Measurements from ENCODE around the gene ALG3. TPM values are rescaled to one million over a fixed set of nuclear protein-coding genes. Genes with fewer than 3 reads are reported as not detected.

The ALG3 gene
- total RNA-seq, 1 experiment from 2014 or later = 57.3 TPM

- TF ChIP-seq CDX4 (CRISPR knock-in tag; IDR thresholded peaks at IDR 0.05; ENCODE audit: borderline replicate concordance) (no peak), GABPB1 (CRISPR knock-in tag; IDR thresholded peaks at IDR 0.05) (peak; percentile 73), RORB (CRISPR knock-in tag; IDR thresholded peaks at IDR 0.05) (no peak), RELA (CRISPR knock-in tag; IDR thresholded peaks at IDR 0.05; ENCODE audit: borderline replicate concordance) (peak; percentile 61; the same call in 1 of the 2 replicates), SP1 (CRISPR knock-in tag; conservative IDR thresholded peaks at IDR 0.05) (no peak), MXD4 (CRISPR knock-in tag; IDR thresholded peaks at IDR 0.05; ENCODE audit: borderline replicate concordance) (no peak), TEAD4 (CRISPR knock-in tag; IDR thresholded peaks at IDR 0.05) (no peak), ZNF219 (CRISPR knock-in tag; IDR thresholded peaks at IDR 0.05; ENCODE audit: borderline replicate concordance) (no peak), FOXJ3 (CRISPR knock-in tag; IDR thresholded peaks at IDR 0.05; ENCODE audit: borderline replicate concordance) (no peak), JAZF1 (CRISPR knock-in tag; IDR thresholded peaks at IDR 0.05) (no peak), ATF2 (CRISPR knock-in tag; IDR thresholded peaks at IDR 0.05; ENCODE audit: borderline replicate concordance, low read depth) (no peak), NFE2L1 (CRISPR knock-in tag; IDR thresholded peaks at IDR 0.05) (no peak), PRDM15 (CRISPR knock-in tag; IDR thresholded peaks at IDR 0.05) (no peak), AFF4 (CRISPR knock-in tag; IDR thresholded peaks at IDR 0.05; ENCODE audit: borderline replicate concordance) (no peak), JUN (CRISPR knock-in tag; IDR thresholded peaks at IDR 0.05) (no peak), GRHL2 (CRISPR knock-in tag; IDR thresholded peaks at IDR 0.05; ENCODE audit: insufficient replicate concordance, severe bottlenecking) (no peak), ZNF281 (CRISPR knock-in tag; IDR thresholded peaks at IDR 0.05) (no peak), ZNF121 (CRISPR knock-in tag; IDR thresholded peaks at IDR 0.05) (no peak), ZBTB43 (CRISPR knock-in tag; IDR thresholded peaks at IDR 0.05) (no peak), ZNF423 (CRISPR knock-in tag; IDR thresholded peaks at IDR 0.05) (no peak), E2F5 (CRISPR knock-in tag; IDR thresholded peaks at IDR 0.05) (no peak)
- TF ChIP-seq, protein P1, sequence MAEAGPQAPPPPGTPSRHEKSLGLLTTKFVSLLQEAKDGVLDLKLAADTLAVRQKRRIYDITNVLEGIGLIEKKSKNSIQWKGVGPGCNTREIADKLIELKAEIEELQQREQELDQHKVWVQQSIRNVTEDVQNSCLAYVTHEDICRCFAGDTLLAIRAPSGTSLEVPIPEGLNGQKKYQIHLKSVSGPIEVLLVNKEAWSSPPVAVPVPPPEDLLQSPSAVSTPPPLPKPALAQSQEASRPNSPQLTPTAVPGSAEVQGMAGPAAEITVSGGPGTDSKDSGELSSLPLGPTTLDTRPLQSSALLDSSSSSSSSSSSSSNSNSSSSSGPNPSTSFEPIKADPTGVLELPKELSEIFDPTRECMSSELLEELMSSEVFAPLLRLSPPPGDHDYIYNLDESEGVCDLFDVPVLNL (CRISPR knock-in tag; IDR thresholded peaks at IDR 0.05; ENCODE audit: borderline replicate concordance, low read depth) = 0 out of 2 replicates have a peak, but pooled peaks have one; percentile 60
These were observed 7.1 kb downstream of the ALG3 start (continued) for GRCh38 chr3:184241447-184242296.

All from WTC11 (cell line).